ENCODE measurements around the gene IFNA1. TPM values are rescaled to one million over a fixed set of nuclear protein-coding genes. Genes with fewer than 3 reads are reported as not detected.

Gene IFNA1
- total RNA-seq, 1 experiment from 2014 or later: not detected

- Mint-ChIP-seq H3K36me3 (ENCODE audit: insufficient read depth in 1 of 3, low read depth in 3 of 3) (no peaks in the 10 kb centered on the region), H3K27ac (no peak overlapping the region; a peak in 1 of 7 replicates), H3K9me3 (no peaks in the 10 kb centered on the region), H3K4me3 (no peak overlapping the region), H3K27me3 (ENCODE audit: low read depth) (no peaks in the 10 kb centered on the region), H3K4me1 (no peaks in the 10 kb centered on the region)
- Histone ChIP-seq H2BK12ac (ENCODE audit: insufficient read length, low read depth, low read length) (no peak overlapping the region), H3K23me2 (ENCODE audit: insufficient read length, low read depth, low read length, poor library complexity, severe bottlenecking) (no peaks in the 10 kb centered on the region), H3K27ac (ENCODE audit: insufficient read length, low read depth, low read length) (no peak overlapping the region), H3K79me2 (ENCODE audit: insufficient read depth, low read length) (no peaks in the 10 kb centered on the region), H3K56ac (ENCODE audit: insufficient read length, low read depth, low read length) (no peak overlapping the region), H3K4ac (ENCODE audit: low read depth, low read length) (no peak overlapping the region), H4K5ac (ENCODE audit: insufficient read length, low read depth, low read length) (no peak overlapping the region), H3K79me1 (ENCODE audit: insufficient read depth, low read depth, low read length, poor library complexity, severe bottlenecking) (no peaks in the 10 kb centered on the region), H2AFZ (ENCODE audit: low read length) (no peak overlapping the region), H2BK5ac (ENCODE audit: insufficient read length, low read length) (no peak overlapping the region), H3K27me3 (ENCODE audit: insufficient read depth, low read length) (no peaks in the 10 kb centered on the region), H3T11ph (ENCODE audit: low read length) (no peak overlapping the region), H4K8ac (replicated peaks; ENCODE audit: insufficient read length, low read depth, low read length) (no peak overlapping the region), H3K18ac (ENCODE audit: insufficient read length, low read depth, low read length) (no peak overlapping the region), H4K20me1 (ENCODE audit: control insufficient read depth, insufficient read depth, insufficient read length) (no peaks in the 10 kb centered on the region), H2BK15ac (ENCODE audit: low read depth, low read length) (no peak overlapping the region), H3K4me2 (ENCODE audit: insufficient read depth, insufficient read length, low read length) (no peak overlapping the region), H3K14ac (ENCODE audit: insufficient read depth, low read length) (no peak overlapping the region), H2BK120ac (ENCODE audit: low read depth, low read length, poor library complexity, severe bottlenecking) (no peak overlapping the region), H2AK5ac (ENCODE audit: insufficient read length, low read length) (no peak overlapping the region), H3K9me3 (ENCODE audit: control insufficient read depth, low read depth, low read length) (no peaks in the 10 kb centered on the region), H3K9ac (ENCODE audit: extremely low read depth, insufficient read length, low read length) (no peak overlapping the region), H3K23ac (ENCODE audit: insufficient read length, low read depth, low read length) (no peak overlapping the region), H2BK20ac (ENCODE audit: low read depth, low read length, poor library complexity, severe bottlenecking) (no peak overlapping the region), H4K91ac (ENCODE audit: insufficient read length, low read depth, low read length) (no peak overlapping the region), H3K4me1 (ENCODE audit: insufficient read depth, low read length) (no peaks in the 10 kb centered on the region)
- no CpG with 5 or more reads among the region's 5 CpGs for WGBS (ENCODE audit: extremely low coverage, insufficient read length, low lambda C conversion rate)
- DNase-seq: no peak
- no peak for TF ChIP-seq CTCF (conservative IDR thresholded peaks at IDR 0.05)
Measured at GRCh38 chr9:21415493-21416267, 24.6 kb upstream of the IFNA1 start.
